Karpas-422 (cell line): ENCODE data around the gene NKX2-3. TPM values are rescaled to one million over a fixed set of nuclear protein-coding genes. Genes with fewer than 3 reads are reported as not detected.

Experiments
- DNase-seq: peaks from one replicate; pipeline ENCODE4 v3.0.0-alpha.2; 2015
- H2AFZ ChIP-seq: fragments of 200-600 bp; sonication (generic); 2 replicates; pipeline ENCODE4 v1.6.1; 2014; ENCODE audit warnings: antibody characterized with exemption, low read length, mixed read lengths
- H3K27ac ChIP-seq: fragments of 200-600 bp; sonication (generic); 2 replicates; pipeline ENCODE4 v1.5.1; 2014; ENCODE audit warnings: mild to moderate bottlenecking, low read length, moderate library complexity
- H3K27me3 ChIP-seq: fragments of 200-600 bp; sonication (generic); 2 replicates; pipeline ENCODE4 v1.6.1; 2014; ENCODE audit warnings: low read length, mixed read lengths
- H3K36me3 ChIP-seq: fragments of 200-600 bp; sonication (generic); 2 replicates; pipeline ENCODE4 v1.6.1; 2014; ENCODE audit warnings: low read length, mixed read lengths; ENCODE audit not compliant: insufficient read depth
- H3K4me1 ChIP-seq: fragments of 200-600 bp; sonication (generic); 2 replicates; pipeline ENCODE4 v1.6.1; 2014; ENCODE audit warnings: mild to moderate bottlenecking, low read length, mixed read lengths
- H3K4me2 ChIP-seq: fragments of 200-600 bp; sonication (generic); 2 replicates; pipeline ENCODE4 v1.6.1; 2014; ENCODE audit warnings: low read length, low read depth, mild to moderate bottlenecking; ENCODE audit not compliant: poor library complexity, severe bottlenecking
- H3K4me3 ChIP-seq: fragments of 200-600 bp; sonication (generic); 2 replicates; pipeline ENCODE4 v1.5.1; 2014; ENCODE audit warnings: mild to moderate bottlenecking, antibody characterized with exemption, low read length, mixed read lengths
- H3K79me2 ChIP-seq: fragments of 200-600 bp; sonication (generic); 2 replicates; pipeline ENCODE4 v1.6.1; 2014; ENCODE audit warnings: mild to moderate bottlenecking, low read length, mixed read lengths
- H3K9ac ChIP-seq: fragments of 200-600 bp; sonication (generic); 2 replicates; pipeline ENCODE4 v1.6.0; 2014; ENCODE audit warnings: low read length
- H3K9me2 ChIP-seq: fragments of 200-600 bp; sonication (generic), shearing (Covaris generic); replicated peaks from 2 replicates; pipeline ENCODE4 v1.6.0; 2014; ENCODE audit warnings: mild to moderate bottlenecking, low read length, moderate library complexity; ENCODE audit not compliant: insufficient read depth
- H3K9me3 ChIP-seq: fragments of 300-700, 200-600 bp; sonication (generic); 2 replicates; pipeline ENCODE4 v1.6.1; 2014; ENCODE audit warnings: low read length, mixed read lengths
- H4K20me1 ChIP-seq: fragments of 200-600 bp; sonication (generic); 2 replicates; pipeline ENCODE4 v1.6.1; 2014; ENCODE audit warnings: mild to moderate bottlenecking, antibody characterized with exemption, low read length, low read depth; ENCODE audit not compliant: insufficient read depth
- total RNA-seq: library from RNA; depleted of rRNA; stranded (reverse); fragments of >200 nt; shearing (Covaris generic); gene quantifications from 2 replicates; pipeline ENCODE4 v1.2.3, GENCODE V29; 2014; ENCODE audit warnings: low replicate concordance

The NKX2-3 gene
- total RNA-seq, 1 experiment from 2014 or later = not detected

DNA sequence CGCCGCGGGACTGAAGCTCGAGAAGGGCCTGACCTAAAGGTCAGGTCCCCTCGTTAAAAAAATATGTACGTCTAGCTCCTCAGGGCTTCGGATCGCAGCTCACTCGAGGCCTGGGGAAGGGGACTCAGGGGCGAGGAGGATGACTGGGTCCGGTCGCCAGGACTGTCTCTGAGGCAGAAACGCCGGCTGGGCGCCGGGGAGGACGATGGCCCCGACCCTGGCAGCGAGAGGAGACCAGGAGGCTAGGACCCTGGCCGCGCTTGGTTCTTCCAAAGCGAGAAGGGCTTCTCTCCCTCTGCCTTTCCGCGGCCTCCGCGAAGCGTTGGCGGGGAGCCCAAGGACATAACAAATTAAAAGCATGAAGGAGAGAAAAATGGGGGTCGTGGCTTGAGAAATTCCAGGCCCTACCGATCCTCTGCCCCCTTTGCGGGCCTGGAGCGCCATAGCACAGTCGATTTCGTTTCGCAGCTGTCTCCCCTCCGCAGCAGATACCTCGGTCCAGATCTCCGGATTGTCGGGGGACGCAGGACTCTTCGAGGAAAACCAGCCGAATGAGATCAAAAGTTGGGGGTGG is 3.1 kb downstream of the NKX2-3 start:
- H3K4me1 ChIP-seq = peaks cover 5% of the 10 kb centered on the region; the same call in 1 of the 2 replicates
- no peak for DNase-seq
- H3K9me2 ChIP-seq = no peaks in the 10 kb centered on the region
- H3K4me2 ChIP-seq = no peak overlapping the region
- H3K27me3 ChIP-seq = no peaks in the 10 kb centered on the region
- H3K9me3 ChIP-seq = no peaks in the 10 kb centered on the region
- H3K4me3 ChIP-seq = no peak overlapping the region
- no peak overlapping the region for H3K9ac ChIP-seq
- no peak overlapping the region for H2AFZ ChIP-seq
- H3K27ac ChIP-seq = no peak overlapping the region
- H4K20me1 ChIP-seq = no peaks in the 10 kb centered on the region
- no peaks in the 10 kb centered on the region for H3K36me3 ChIP-seq
- no peaks in the 10 kb centered on the region for H3K79me2 ChIP-seq

GRCh38 chr10:99536338-99537085 is 3.8 kb downstream of the NKX2-3 start:
- H3K9me3 ChIP-seq = no peaks in the 10 kb centered on the region
- no peaks in the 10 kb centered on the region for H3K36me3 ChIP-seq
- H3K79me2 ChIP-seq = no peaks in the 10 kb centered on the region
- H3K27ac ChIP-seq = no peak overlapping the region
- no peak for DNase-seq
- H3K4me3 ChIP-seq = no peak overlapping the region
- no peak overlapping the region for H2AFZ ChIP-seq
- no peaks in the 10 kb centered on the region for H3K9me2 ChIP-seq
- no peaks in the 10 kb centered on the region for H3K27me3 ChIP-seq
- H4K20me1 ChIP-seq = no peaks in the 10 kb centered on the region
- no peak overlapping the region for H3K9ac ChIP-seq
- no peak overlapping the region for H3K4me2 ChIP-seq
- peaks cover 5% of the 10 kb centered on the region; the same call in 1 of the 2 replicates for H3K4me1 ChIP-seq

GRCh38 chr10:99537086-99537988 is 4.6 kb downstream of the NKX2-3 start:
- Histone ChIP-seq H3K36me3 (no peaks in the 10 kb centered on the region), H3K9me3 (no peaks in the 10 kb centered on the region), H3K79me2 (no peaks in the 10 kb centered on the region), H3K4me1 (peaks cover 5% of the 10 kb centered on the region; the same call in 1 of the 2 replicates), H3K4me3 (no peak overlapping the region), H3K9ac (no peak overlapping the region), H4K20me1 (no peaks in the 10 kb centered on the region), H3K27ac (no peak overlapping the region), H3K4me2 (no peak overlapping the region), H3K9me2 (no peaks in the 10 kb centered on the region), H2AFZ (no peak overlapping the region), H3K27me3 (no peaks in the 10 kb centered on the region)
- no peak for DNase-seq

GRCh38 chr10:99537989-99538917 is 5.5 kb downstream of the NKX2-3 start:
- H3K4me3 ChIP-seq = no peak overlapping the region
- no peaks in the 10 kb centered on the region for H3K79me2 ChIP-seq
- no peaks in the 10 kb centered on the region for H3K9me3 ChIP-seq
- H3K4me1 ChIP-seq = no peaks in the 10 kb centered on the region
- no peaks in the 10 kb centered on the region for H3K36me3 ChIP-seq
- no peak overlapping the region for H2AFZ ChIP-seq
- H3K4me2 ChIP-seq = no peak overlapping the region
- H3K27ac ChIP-seq = no peak overlapping the region
- no peaks in the 10 kb centered on the region for H4K20me1 ChIP-seq
- no peaks in the 10 kb centered on the region for H3K27me3 ChIP-seq
- no peak for DNase-seq
- H3K9ac ChIP-seq = no peak overlapping the region
- H3K9me2 ChIP-seq = no peaks in the 10 kb centered on the region

GRCh38 chr10:99539120-99539519 is 6.4 kb downstream of the NKX2-3 start:
- no peak overlapping the region for H2AFZ ChIP-seq
- no peak overlapping the region for H3K4me2 ChIP-seq
- H3K4me1 ChIP-seq = no peaks in the 10 kb centered on the region
- no peaks in the 10 kb centered on the region for H3K36me3 ChIP-seq
- no peak overlapping the region for H3K9ac ChIP-seq
- no peaks in the 10 kb centered on the region for H3K9me3 ChIP-seq
- no peaks in the 10 kb centered on the region for H3K79me2 ChIP-seq
- DNase-seq = no peak
- no peaks in the 10 kb centered on the region for H4K20me1 ChIP-seq
- H3K27me3 ChIP-seq = no peaks in the 10 kb centered on the region
- H3K4me3 ChIP-seq = no peak overlapping the region
- no peak overlapping the region for H3K27ac ChIP-seq
- no peaks in the 10 kb centered on the region for H3K9me2 ChIP-seq

DNA sequence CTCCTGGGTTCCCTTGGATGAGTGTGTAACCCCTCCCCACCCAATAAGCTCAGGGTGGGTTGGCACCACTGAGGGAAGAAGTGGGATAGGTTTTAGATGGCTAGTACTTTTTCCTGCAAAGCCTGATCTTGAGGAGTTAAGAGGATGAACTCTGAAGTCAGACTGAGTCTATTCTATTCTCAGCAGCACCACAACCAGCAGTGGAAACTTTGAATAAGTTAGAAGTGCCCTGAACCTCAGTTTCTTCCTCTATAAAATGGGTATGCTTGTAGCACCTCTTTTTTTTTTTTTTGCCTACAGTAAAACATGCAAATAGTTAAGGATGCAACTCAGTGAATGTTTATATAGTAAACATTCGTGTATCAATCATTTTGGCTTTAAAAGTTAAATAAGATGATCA is 7.1 kb downstream of the NKX2-3 start:
- no peak overlapping the region for H3K9ac ChIP-seq

DNA sequence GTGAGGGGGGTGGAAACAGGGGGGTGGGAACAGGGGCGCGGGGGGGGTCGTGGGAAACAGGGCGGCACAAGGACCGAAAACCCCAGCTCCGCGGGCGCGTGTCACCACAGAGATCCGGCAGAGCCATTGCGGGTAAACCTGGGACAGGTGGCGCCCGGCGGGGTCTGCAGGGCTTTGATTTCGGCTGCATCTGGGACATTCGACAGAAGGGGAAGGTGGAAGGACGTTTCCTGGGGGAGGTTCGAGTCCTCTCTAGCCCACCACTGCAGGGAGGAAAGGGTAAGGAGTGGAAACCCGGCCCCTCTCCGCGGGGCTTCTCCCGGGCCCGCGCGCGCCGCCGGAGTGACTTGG is 7.5 kb downstream of the NKX2-3 start:
- Histone ChIP-seq H3K9ac (no peak overlapping the region), H3K4me3 (no peak overlapping the region), H3K27ac (no peak overlapping the region), H3K9me2 (no peaks in the 10 kb centered on the region), H3K27me3 (no peaks in the 10 kb centered on the region), H3K79me2 (no peaks in the 10 kb centered on the region), H3K4me1 (no peaks in the 10 kb centered on the region), H3K9me3 (no peaks in the 10 kb centered on the region), H3K4me2 (no peak overlapping the region), H3K36me3 (no peaks in the 10 kb centered on the region), H2AFZ (no peak overlapping the region), H4K20me1 (no peaks in the 10 kb centered on the region)
- no peak for DNase-seq

More for the DNA sequence above, 7.1 kb downstream of the NKX2-3 start:
- H3K4me1 ChIP-seq = no peaks in the 10 kb centered on the region
- no peak for DNase-seq
- H4K20me1 ChIP-seq = no peaks in the 10 kb centered on the region
- H3K36me3 ChIP-seq = no peaks in the 10 kb centered on the region
- no peak overlapping the region for H3K4me3 ChIP-seq
- H2AFZ ChIP-seq = no peak overlapping the region
- H3K9me3 ChIP-seq = no peaks in the 10 kb centered on the region
- H3K27ac ChIP-seq = no peak overlapping the region
- H3K27me3 ChIP-seq = no peaks in the 10 kb centered on the region
- no peaks in the 10 kb centered on the region for H3K79me2 ChIP-seq
- no peaks in the 10 kb centered on the region for H3K9me2 ChIP-seq
- no peak overlapping the region for H3K4me2 ChIP-seq
